ENCODE measurements around the gene CEP70.
"Not testable (repeated sequence)": the region's sequence is repeated elsewhere in the genome, so short reads cannot be mapped to it uniquely, and the experiment has no call there.

DNA sequence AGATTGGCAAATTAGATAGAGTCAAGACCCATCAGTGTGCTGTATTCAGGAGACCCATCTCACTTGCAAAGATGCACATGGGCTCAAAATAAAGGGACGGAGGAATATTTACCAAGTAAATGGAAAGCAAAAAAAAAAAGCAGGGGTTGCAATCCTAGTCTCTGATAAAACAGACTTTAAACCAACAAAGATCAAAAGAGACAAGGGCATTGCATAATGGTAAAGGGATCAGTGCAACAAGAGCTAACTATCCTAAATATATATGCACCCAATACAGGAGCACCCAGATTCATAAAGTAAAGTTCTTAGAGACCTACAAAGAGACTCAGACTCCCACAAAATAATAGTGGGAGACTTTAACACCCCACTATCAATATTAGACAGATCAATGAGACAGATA, 31.2 kb downstream of the CEP70 start:
- TF ChIP-seq, protein P1, sequence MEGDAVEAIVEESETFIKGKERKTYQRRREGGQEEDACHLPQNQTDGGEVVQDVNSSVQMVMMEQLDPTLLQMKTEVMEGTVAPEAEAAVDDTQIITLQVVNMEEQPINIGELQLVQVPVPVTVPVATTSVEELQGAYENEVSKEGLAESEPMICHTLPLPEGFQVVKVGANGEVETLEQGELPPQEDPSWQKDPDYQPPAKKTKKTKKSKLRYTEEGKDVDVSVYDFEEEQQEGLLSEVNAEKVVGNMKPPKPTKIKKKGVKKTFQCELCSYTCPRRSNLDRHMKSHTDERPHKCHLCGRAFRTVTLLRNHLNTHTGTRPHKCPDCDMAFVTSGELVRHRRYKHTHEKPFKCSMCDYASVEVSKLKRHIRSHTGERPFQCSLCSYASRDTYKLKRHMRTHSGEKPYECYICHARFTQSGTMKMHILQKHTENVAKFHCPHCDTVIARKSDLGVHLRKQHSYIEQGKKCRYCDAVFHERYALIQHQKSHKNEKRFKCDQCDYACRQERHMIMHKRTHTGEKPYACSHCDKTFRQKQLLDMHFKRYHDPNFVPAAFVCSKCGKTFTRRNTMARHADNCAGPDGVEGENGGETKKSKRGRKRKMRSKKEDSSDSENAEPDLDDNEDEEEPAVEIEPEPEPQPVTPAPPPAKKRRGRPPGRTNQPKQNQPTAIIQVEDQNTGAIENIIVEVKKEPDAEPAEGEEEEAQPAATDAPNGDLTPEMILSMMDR (IDR thresholded peaks at IDR 0.05), result not testable (repeated sequence)
- not testable (repeated sequence) for TF ChIP-seq POLR2A, POLR2AphosphoS5 (IDR thresholded peaks at IDR 0.05)
